IPS-18a (cell line): ENCODE results near the gene TSPAN9.

Experiments used
- H3K27ac ChIP-seq: one replicate; pipeline ENCODE4 v1.5.1; 2013; ENCODE audit warnings: low read length
- H3K27me3 ChIP-seq: one replicate; pipeline ENCODE4 v1.6.1; 2013; ENCODE audit warnings: mild to moderate bottlenecking, low read length; ENCODE audit not compliant: control insufficient read depth, insufficient read depth
- H3K36me3 ChIP-seq: one replicate; pipeline ENCODE4 v1.6.1; 2013; ENCODE audit warnings: low read depth, low read length; ENCODE audit not compliant: control insufficient read depth
- H3K4me1 ChIP-seq: one replicate; pipeline ENCODE4 v1.6.1; 2013; ENCODE audit warnings: low read depth, low read length; ENCODE audit not compliant: control insufficient read depth
- H3K4me3 ChIP-seq: one replicate; pipeline ENCODE4 v1.5.1; 2013; ENCODE audit warnings: low read length
- H3K9ac ChIP-seq: one replicate; pipeline ENCODE4 v1.6.1; 2013; ENCODE audit warnings: mild to moderate bottlenecking, low read length, moderate library complexity
- H3K9me3 ChIP-seq: one replicate; pipeline ENCODE4 v1.6.1; 2013; ENCODE audit warnings: low read depth, low read length; ENCODE audit not compliant: control insufficient read depth

Gene TSPAN9

DNA sequence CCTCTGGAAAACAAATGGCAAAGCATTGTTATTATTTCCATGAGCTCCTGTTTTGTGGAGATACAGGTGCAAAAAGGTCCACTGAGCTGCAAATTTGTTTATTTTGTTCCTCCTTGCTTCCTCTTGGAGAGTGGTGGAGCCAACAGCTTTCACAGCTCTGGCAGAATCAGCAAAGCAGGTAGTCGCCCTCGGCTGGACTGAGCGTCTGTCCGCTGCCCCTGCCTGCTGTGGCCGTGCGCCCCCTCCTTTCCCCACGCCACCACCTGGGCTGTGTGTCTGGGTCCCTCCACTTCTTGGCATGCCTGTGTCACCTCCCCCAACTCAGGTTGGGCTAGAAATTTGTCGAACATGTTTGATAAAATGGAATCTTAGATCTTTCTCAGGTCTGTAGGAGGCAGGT is 188.2 kb downstream of the TSPAN9 start:
- no peaks in the 10 kb centered on the region for H3K4me1 ChIP-seq
- H3K4me3 ChIP-seq: no peak overlapping the region
- no peak overlapping the region for H3K9ac ChIP-seq
- no peak overlapping the region for H3K27ac ChIP-seq
- no peaks in the 10 kb centered on the region for H3K9me3 ChIP-seq
- H3K27me3 ChIP-seq: no peaks in the 10 kb centered on the region
- H3K36me3 ChIP-seq: no peaks in the 10 kb centered on the region

DNA sequence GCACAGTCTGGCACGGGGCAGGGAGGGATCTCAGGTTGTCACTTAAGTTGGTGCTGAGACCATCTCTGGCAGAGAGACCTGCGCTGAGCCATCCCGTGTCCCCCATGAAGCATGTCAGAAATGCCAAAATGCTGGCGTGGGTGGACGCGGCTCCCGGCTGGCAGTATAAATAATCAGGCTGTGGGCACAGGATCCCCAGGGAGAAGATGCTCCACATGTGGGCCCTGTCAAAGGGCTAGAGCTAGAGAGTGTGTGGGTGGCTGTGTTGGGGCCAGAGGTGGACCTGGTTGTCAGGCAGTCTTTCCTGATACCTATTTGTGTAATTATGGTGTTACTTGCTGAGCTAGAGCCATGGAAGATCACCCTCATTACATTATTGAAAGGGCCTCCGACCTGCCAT is 189.5 kb downstream of the TSPAN9 start:
- H3K27ac ChIP-seq: no peak overlapping the region
- H3K27me3 ChIP-seq: no peaks in the 10 kb centered on the region
- no peak overlapping the region for H3K9ac ChIP-seq
- H3K36me3 ChIP-seq: no peaks in the 10 kb centered on the region
- H3K9me3 ChIP-seq: no peaks in the 10 kb centered on the region
- no peak overlapping the region for H3K4me3 ChIP-seq
- H3K4me1 ChIP-seq: peaks cover 8% of the 10 kb centered on the region

DNA sequence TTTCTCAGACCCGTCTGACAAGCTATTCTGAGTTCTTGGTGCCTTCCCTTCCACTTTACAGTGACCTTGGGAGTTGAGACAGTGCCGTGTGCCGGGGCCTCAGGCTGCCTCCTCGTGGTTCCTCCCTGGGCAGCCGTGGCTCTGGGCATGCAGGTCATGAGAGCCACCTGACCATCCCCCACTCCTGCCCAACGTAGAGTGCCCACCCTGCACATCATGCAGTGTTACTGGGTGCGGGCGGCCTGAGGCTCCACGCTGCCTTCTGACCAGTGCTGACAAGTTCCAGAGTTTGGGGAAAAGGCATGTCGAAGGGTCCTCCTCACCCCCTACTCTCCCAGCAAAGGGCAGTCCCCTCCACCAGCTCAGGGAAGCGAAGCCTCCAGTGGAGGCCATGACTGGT is 190.5 kb downstream of the TSPAN9 start:
- H3K27me3 ChIP-seq: no peaks in the 10 kb centered on the region
- peaks cover 12% of the 10 kb centered on the region for H3K4me1 ChIP-seq
- H3K36me3 ChIP-seq: no peaks in the 10 kb centered on the region
- no peak overlapping the region for H3K27ac ChIP-seq
- H3K9me3 ChIP-seq: no peaks in the 10 kb centered on the region
- H3K9ac ChIP-seq: no peak overlapping the region
- H3K4me3 ChIP-seq: no peak overlapping the region

DNA sequence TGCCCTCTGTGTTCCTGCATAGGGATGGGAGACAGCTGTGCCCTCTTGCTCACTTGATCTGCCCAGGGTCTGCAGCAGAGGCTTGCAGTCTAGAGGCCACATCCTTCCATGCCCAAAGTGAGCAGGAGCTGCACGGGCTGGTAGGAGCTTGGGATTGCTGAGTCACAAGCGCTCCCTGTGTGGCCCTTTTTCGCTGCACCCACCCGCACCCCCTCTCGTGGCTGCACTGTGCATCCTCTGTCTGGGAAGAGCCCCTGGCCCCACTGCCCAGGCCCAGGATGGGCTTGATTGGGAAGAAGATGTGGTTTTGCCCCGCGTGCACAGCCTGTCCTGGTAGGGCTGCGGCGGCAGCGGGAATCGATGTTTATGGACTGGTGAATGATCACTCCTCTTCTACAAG is 192.4 kb downstream of the TSPAN9 start:
- peaks cover 12% of the 10 kb centered on the region for H3K4me1 ChIP-seq
- no peaks in the 10 kb centered on the region for H3K27me3 ChIP-seq
- no peak overlapping the region for H3K4me3 ChIP-seq
- H3K9ac ChIP-seq: no peak overlapping the region
- no peaks in the 10 kb centered on the region for H3K9me3 ChIP-seq
- H3K27ac ChIP-seq: no peak overlapping the region
- no peaks in the 10 kb centered on the region for H3K36me3 ChIP-seq

DNA sequence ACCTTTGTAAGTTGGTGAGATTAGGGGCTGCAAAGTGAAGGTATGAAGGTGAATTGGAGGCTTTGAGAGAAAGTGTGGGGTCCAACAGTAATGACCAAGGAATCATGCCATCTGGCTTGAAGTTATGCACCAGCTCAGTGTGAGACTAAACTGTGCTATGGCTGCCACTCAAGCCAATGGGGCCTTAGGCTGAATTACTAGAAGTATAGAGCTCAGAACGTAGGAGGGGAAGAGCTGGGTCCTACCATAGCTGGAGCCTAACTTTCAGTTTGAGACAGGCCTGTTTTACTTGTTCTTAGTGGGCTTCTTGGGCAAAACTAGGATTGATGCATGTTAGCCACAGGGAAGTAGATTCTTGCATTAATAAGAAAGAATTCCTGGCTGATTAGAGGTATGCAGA is 194.0 kb downstream of the TSPAN9 start:
- H3K36me3 ChIP-seq: no peaks in the 10 kb centered on the region

DNA sequence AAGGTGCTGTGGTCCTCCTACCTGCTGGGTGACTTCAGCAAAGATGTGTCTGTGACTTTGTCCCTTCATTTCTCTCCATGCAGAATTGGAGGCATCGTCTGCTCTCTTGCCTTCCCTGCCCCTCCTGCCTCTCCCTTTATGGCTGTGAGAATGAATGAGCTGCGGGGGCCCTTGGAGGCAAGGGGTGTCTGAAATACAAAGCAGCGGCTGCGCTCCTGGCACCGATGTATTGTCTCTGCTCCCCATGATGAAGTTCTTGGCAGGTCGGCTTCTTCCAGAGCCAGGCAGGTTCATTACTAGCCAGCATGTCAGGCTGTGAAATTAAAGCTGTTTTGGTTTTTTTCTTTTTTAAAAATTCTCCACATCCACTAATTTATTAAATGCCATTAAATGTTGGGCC is 194.5 kb downstream of the TSPAN9 start:
- Histone ChIP-seq H3K27me3 (no peaks in the 10 kb centered on the region), H3K9me3 (no peaks in the 10 kb centered on the region), H3K4me3 (no peak overlapping the region), H3K4me1 (peaks cover 12% of the 10 kb centered on the region), H3K36me3 (no peaks in the 10 kb centered on the region), H3K9ac (no peak overlapping the region), H3K27ac (no peak overlapping the region)

More for the DNA sequence above, 194.0 kb downstream of the TSPAN9 start:
- Histone ChIP-seq H3K4me1 (peaks cover 12% of the 10 kb centered on the region), H3K9ac (no peak overlapping the region), H3K27ac (no peak overlapping the region), H3K4me3 (no peak overlapping the region), H3K27me3 (no peaks in the 10 kb centered on the region), H3K9me3 (no peaks in the 10 kb centered on the region)

DNA sequence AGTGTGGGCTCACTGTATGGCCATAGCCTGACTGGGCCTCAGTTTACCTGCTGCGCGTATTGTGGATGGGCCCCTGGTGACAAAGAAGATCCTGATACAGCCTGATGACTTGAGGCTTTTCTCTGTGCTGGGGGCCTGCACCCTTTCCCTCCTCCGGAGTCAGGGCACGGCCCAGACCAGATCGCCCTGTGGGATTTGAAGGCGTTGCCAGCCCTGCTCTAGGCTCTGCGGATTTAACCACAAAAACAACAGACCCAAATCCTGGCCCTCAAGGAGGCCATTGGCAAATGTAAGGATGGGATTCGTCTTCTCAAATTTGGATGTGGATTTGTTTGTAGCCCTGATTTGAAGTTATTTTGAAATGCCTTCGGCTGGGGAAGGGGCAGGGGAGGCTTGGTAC is 195.8 kb downstream of the TSPAN9 start:
- Histone ChIP-seq H3K4me3 (no peak overlapping the region), H3K27ac (no peak overlapping the region), H3K4me1 (peaks cover 12% of the 10 kb centered on the region), H3K9me3 (no peaks in the 10 kb centered on the region), H3K36me3 (no peaks in the 10 kb centered on the region), H3K9ac (no peak overlapping the region), H3K27me3 (no peaks in the 10 kb centered on the region)

DNA sequence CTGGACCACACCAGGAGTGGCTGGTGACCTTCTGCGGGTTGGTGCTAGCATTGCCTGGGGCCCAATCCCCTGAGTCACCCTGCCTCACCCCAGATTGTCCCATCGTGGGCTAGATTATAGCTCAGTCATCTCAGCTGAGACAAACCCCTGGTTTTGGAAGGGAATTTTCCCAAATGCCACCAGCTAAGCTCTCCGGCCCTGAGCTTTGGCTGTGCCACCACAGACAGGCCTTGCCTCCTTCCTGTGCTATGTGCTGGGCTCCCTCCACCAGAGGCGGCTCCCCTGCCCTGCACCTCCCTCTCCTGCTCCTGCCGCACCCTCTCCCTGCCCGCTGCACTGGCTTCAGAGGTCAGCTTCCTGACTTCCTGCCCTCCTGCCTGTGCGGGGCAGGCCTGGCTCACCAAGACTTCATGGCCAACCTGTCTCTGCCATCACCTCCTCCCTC is 196.3 kb downstream of the TSPAN9 start:
- no peaks in the 10 kb centered on the region for H3K36me3 ChIP-seq
- no peak overlapping the region for H3K9ac ChIP-seq

DNA sequence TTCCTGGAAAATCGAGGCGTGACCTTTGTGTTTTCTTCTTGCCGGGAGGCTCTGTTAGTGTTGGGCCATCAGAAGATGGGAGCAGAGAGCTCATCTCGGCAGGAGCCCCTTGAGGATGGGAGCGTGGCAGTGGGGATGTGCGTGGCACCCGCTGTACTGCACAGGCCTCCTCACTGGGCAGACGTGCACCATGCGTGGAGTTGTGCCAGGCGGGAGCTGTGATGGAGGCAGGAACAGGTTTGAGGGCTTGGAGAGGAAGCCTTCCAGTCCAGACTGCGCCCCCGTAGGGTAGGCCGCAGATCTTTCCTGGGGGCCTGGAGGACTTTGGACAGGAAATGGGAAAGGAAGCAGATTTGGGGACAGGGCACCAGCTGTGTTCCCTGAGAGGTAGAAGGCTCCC is 197.5 kb downstream of the TSPAN9 start:
- no peaks in the 10 kb centered on the region for H3K27me3 ChIP-seq
- H3K9me3 ChIP-seq: no peaks in the 10 kb centered on the region
- peaks cover 12% of the 10 kb centered on the region for H3K4me1 ChIP-seq
- no peak overlapping the region for H3K9ac ChIP-seq
- H3K4me3 ChIP-seq: no peak overlapping the region
- H3K36me3 ChIP-seq: no peaks in the 10 kb centered on the region
- no peak overlapping the region for H3K27ac ChIP-seq

More for the DNA sequence above, 196.3 kb downstream of the TSPAN9 start:
- H3K27me3 ChIP-seq: no peaks in the 10 kb centered on the region
- H3K27ac ChIP-seq: no peak overlapping the region
- no peak overlapping the region for H3K4me3 ChIP-seq
- peaks cover 12% of the 10 kb centered on the region for H3K4me1 ChIP-seq
- H3K9me3 ChIP-seq: no peaks in the 10 kb centered on the region

DNA sequence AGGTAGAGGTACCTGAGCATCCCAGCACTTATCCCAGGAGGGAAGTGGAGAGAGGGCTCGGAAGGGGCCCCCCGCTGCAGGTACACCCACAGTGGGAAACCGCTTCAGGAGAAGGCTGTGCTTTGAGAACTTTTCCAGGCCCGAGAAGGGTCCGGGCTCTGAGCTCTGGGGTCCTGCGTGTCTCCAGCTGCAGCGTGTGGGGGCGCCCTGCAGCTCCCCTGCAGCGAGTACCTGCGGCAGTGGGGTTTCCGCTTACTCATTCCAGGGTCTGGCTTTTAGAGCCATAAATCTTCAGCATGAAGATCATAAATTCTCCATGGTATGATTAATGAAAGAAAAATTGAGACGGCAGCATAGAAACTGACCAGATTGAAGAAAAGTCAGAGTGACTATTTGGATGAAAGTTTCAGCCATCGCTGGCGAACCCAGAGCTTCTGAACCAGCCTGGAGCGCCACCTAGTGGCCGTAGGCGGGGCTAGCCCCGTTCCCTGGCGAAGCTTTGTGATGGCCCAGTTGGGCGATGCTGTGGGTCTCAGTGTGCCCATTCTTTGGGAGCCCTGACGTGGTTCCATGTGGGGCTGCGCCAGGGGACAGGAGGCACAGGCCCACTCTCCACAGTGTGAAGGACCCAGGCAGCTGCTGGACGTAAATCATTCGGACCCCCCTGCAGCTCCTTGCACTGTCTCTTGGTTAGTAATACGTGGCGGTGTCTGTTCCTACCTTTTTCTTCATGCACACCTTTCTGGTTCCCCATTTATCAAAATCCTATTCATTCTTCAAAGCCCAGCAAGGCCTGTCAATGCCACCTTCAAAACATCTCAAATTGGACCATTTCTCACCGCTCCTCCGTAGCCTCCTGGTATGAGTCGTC is 198.2 kb downstream of the TSPAN9 start:
- no peaks in the 10 kb centered on the region for H3K27me3 ChIP-seq
- no peak overlapping the region for H3K9ac ChIP-seq
- no peaks in the 10 kb centered on the region for H3K36me3 ChIP-seq
- H3K4me1 ChIP-seq: peaks cover 12% of the 10 kb centered on the region
- no peak overlapping the region for H3K4me3 ChIP-seq
- H3K9me3 ChIP-seq: no peaks in the 10 kb centered on the region
- H3K27ac ChIP-seq: no peak overlapping the region

DNA sequence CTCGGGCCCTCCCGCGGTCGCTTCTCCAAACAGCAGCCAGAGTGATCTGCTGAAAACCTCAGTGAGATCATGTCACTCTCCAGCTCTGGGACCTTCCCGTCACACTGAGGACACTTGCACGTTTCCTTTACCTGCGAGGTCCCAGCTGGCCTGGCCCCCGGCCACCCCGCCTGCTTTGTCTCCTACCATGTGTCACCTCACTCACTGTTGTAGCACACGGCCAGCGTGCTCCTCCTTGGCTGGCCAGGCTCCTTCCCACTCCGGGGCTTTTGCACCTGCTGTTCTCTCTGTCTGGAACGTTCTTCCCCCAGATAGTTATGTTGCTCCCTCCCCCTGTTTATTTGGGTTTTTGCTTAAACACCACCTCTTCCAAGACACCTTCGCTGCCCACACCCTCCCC is 199.0 kb downstream of the TSPAN9 start:
- H3K9me3 ChIP-seq: no peaks in the 10 kb centered on the region
- no peaks in the 10 kb centered on the region for H3K27me3 ChIP-seq
- H3K27ac ChIP-seq: no peak overlapping the region
- H3K36me3 ChIP-seq: no peaks in the 10 kb centered on the region
- no peak overlapping the region for H3K4me3 ChIP-seq
- no peak overlapping the region for H3K9ac ChIP-seq
- H3K4me1 ChIP-seq: peaks cover 8% of the 10 kb centered on the region

DNA sequence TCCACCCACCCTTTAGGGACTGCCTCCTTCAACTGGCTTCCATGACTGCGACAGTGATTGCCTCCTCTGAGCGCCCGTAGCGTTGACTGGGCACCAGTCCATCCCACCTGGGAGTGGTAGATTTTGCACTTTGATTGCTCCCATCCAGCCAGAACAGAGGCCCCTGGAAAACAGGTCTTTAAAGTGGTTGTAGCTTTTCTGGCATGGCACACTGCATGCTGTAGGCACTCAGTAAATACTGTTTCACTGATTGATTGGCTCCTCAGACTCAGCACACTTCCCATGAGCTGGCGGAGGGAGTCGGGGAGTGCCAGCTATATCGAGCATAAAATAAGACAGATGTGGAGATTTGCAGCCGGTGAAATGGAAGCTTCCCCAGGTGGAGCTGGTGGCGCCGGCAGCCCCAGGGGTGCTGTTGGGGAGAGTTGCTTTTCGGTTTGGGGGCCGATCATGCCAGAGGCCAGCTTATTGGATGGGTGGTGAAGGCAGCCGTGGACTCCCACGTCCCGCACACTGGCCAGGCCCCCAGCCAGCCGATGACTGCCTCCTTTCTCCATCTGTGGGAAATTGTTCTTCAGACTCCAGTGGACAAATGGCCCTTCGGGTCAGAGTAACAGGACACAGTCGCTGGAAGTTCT is 200.2 kb downstream of the TSPAN9 start:
- no peaks in the 10 kb centered on the region for H3K4me1 ChIP-seq
- H3K27me3 ChIP-seq: no peaks in the 10 kb centered on the region
- no peak overlapping the region for H3K27ac ChIP-seq
- H3K9ac ChIP-seq: no peak overlapping the region
- H3K36me3 ChIP-seq: no peaks in the 10 kb centered on the region
- H3K4me3 ChIP-seq: no peak overlapping the region
- no peaks in the 10 kb centered on the region for H3K9me3 ChIP-seq
